GM15510 (cell line): ENCODE results near the gene ADD3.

Source experiments
- POLR2A ChIP-seq: IDR thresholded peaks from 3 replicates; pipeline ENCODE4 v1.6.1; 2011; ENCODE audit warnings: borderline replicate concordance; ENCODE audit not compliant: insufficient read length; ENCODE audit errors: extremely low read depth

Gene ADD3

GRCh38 chr10:110032801-110033700 is 25.3 kb downstream of the ADD3 start:
- TF ChIP-seq POLR2A: no peak

- TF ChIP-seq POLR2A: no peak
Measured at GRCh38 chr10:110033701-110034235, 26.0 kb downstream of the ADD3 start.

GRCh38 chr10:110034596-110034995 is 26.8 kb downstream of the ADD3 start:
- TF ChIP-seq POLR2A: no peak

- no peak for TF ChIP-seq POLR2A
Measured at GRCh38 chr10:110035070-110035921, 27.5 kb downstream of the ADD3 start.

- TF ChIP-seq POLR2A: no peak
Measured at GRCh38 chr10:110036640-110037039, 28.9 kb downstream of the ADD3 start.

- TF ChIP-seq POLR2A: no peak
Measured at GRCh38 chr10:110039254-110039653, 31.5 kb downstream of the ADD3 start.

- no peak for TF ChIP-seq POLR2A
Measured at GRCh38 chr10:110040108-110040507, 32.3 kb downstream of the ADD3 start.

- TF ChIP-seq POLR2A: no peak
Measured at GRCh38 chr10:110040767-110041478, 33.1 kb downstream of the ADD3 start.

- no peak for TF ChIP-seq POLR2A
Measured at GRCh38 chr10:110041479-110041829, 33.7 kb downstream of the ADD3 start.

GRCh38 chr10:110042181-110042580 is 34.4 kb downstream of the ADD3 start:
- TF ChIP-seq POLR2A: no peak

GRCh38 chr10:110042891-110043290 is 35.1 kb downstream of the ADD3 start:
- no peak for TF ChIP-seq POLR2A

GRCh38 chr10:110044681-110045080 is 36.9 kb downstream of the ADD3 start:
- no peak for TF ChIP-seq POLR2A

GRCh38 chr10:110045772-110046171 is 38.0 kb downstream of the ADD3 start:
- no peak for TF ChIP-seq POLR2A

- TF ChIP-seq POLR2A: no peak
Measured at GRCh38 chr10:110048781-110049180, 41.0 kb downstream of the ADD3 start.

- TF ChIP-seq POLR2A: no peak
Measured at GRCh38 chr10:110051487-110051886, 43.7 kb downstream of the ADD3 start.

- TF ChIP-seq POLR2A: no peak
Measured at GRCh38 chr10:110052916-110053315, 45.1 kb downstream of the ADD3 start.

- no peak for TF ChIP-seq POLR2A
Measured at GRCh38 chr10:110056822-110057221, 49.0 kb downstream of the ADD3 start.
